Tibial nerve (tissue), 4 donors: ENCODE measurements around the gene SELP.

Experiments
- EP300 ChIP-seq, 2 donors: sonication (generic); formaldehyde crosslinking; IDR thresholded peaks; one replicate each; pipeline ENCODE4 v1.6.1; 2017; ENCODE audit warnings: antibody characterized with exemption in 2 of 2, mild to moderate bottlenecking in 1 of 2
- POLR2A ChIP-seq, 2 donors: fragments of 450-650 bp; IDR thresholded peaks; one replicate each; pipeline ENCODE4 v1.6.1; 2017; ENCODE audit warnings: antibody characterized with exemption in 2 of 2, mild to moderate bottlenecking in 2 of 2, moderate library complexity in 2 of 2
- TF ChIP-seq, protein P1 (sequence below), 5 experiments: fragments of 200-600 bp in 3 of 5; fragments of 450-650 bp in 2 of 5; sonication (generic) in 3 of 5; IDR thresholded peaks; one replicate each; pipeline ENCODE4 v1.5.1; 2016 to 2019; ENCODE audit warnings: antibody characterized with exemption in 5 of 5, mild to moderate bottlenecking in 3 of 5, moderate library complexity in 2 of 5

DNA sequence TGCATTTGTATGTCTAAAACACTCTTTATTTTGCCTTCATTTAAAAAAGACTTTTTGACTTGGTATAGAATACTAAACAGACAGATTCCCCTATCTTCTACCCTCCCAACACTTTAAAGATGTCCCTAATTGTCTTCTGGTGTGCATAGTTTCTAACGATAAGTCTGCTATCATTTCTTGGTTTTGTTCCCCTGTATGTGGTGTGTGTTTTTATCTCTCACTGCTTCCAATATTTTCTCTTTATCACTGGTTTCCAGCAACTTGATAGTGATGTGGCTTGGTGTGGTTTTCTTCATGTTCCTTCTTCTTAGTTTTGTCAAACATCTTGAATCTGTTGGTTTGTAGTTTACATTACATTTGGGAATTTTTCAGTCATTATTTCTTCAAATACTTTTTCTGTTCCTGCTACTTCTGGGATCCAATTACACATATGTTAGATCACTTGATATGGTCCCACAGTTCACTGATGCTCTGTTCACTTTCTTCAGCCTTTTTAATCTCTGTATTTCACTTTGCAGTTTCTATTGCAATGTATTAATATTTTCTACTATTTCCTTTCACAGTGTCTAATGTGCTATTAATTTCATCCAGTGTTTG is 66.8 kb downstream of the SELP start:
- TF ChIP-seq, protein P1, sequence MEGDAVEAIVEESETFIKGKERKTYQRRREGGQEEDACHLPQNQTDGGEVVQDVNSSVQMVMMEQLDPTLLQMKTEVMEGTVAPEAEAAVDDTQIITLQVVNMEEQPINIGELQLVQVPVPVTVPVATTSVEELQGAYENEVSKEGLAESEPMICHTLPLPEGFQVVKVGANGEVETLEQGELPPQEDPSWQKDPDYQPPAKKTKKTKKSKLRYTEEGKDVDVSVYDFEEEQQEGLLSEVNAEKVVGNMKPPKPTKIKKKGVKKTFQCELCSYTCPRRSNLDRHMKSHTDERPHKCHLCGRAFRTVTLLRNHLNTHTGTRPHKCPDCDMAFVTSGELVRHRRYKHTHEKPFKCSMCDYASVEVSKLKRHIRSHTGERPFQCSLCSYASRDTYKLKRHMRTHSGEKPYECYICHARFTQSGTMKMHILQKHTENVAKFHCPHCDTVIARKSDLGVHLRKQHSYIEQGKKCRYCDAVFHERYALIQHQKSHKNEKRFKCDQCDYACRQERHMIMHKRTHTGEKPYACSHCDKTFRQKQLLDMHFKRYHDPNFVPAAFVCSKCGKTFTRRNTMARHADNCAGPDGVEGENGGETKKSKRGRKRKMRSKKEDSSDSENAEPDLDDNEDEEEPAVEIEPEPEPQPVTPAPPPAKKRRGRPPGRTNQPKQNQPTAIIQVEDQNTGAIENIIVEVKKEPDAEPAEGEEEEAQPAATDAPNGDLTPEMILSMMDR (IDR thresholded peaks at IDR 0.05), result no peak
- TF ChIP-seq POLR2A (IDR thresholded peaks at IDR 0.05), result no peak
- no peak for TF ChIP-seq EP300 (IDR thresholded peaks at IDR 0.05)
